Activated CD8-positive, alpha-beta memory T cell treated with anti-CD3 and anti-CD28 coated beads, Interleukin-2, amount 50 U/mL, for 1 hour (primary cell): ENCODE data around the gene KIF11.

ENCODE experiments used
- DNase-seq: peaks from one replicate; pipeline ENCODE4 v3.0.0-alpha.2; 2020; ENCODE audit errors: extremely low read depth

The KIF11 gene

DNA sequence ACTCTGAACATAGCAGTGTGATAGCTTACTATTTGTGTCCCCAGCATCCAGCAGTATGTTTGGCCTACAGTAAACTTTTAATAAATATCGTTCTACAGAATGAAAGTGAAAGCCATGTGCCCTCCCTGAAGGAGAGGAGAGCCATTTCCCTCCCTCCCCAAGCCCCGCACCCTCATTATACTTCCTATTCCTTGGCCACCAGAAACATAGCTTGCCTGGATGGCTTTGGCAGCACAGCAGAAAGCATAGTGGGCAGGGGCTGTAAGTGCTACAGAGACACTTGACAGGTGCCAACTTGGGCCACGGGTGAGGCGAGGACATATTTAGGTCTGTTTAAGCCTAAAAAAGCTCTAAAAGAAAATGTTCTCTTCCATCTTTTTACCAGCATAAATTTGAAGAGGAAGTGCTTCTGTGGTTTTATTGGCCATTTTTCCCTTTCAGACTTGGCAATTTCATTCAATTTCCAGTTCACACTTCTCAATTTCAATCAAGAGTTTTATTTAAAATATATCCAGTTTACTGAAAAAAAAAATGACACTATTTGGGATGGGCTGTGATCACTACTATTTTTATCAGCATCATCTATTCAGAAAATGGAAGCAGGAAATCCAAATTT, 109.5 kb downstream of the KIF11 start:
- no peak for DNase-seq
